Stimulated activated CD4-positive, alpha-beta T cell treated with anti-CD3 and anti-CD28 coated beads, Interleukin-1b, Interleukin-23, amount 100 ng/mL, for 24 hours (primary cell): ENCODE data around the gene POLG2.
"Not testable (repeated sequence)": the region's sequence is repeated elsewhere in the genome, so short reads cannot be mapped to it uniquely, and the experiment has no call there.

ENCODE experiments used
- DNase-seq, 4 experiments: peaks; one replicate each; pipeline ENCODE4 v3.0.0-alpha.2; 2020; ENCODE audit warnings: low read depth in 4 of 4, low spot score in 1 of 4

Gene POLG2

GRCh38 chr17:64506201-64506575 is 9.3 kb upstream of the POLG2 start, which contains the start of gene DDX5:
Gene DDX5 (minus strand): TSS chr17:64506289. CDS start chr17:64506119, 170 bp downstream.
- DNase-seq: peak; percentile 95 to 97 (median 96)

GRCh38 chr17:64505340-64506200 is 8.7 kb upstream of the POLG2 start:
- DNase-seq: peak; percentile 56 to 78 (median 64)

- no peak for DNase-seq
Observed at GRCh38 chr17:64504769-64505339, 8.0 kb upstream of the POLG2 start.

GRCh38 chr17:64503821-64504768 is 7.2 kb upstream of the POLG2 start:
- DNase-seq: no peak

GRCh38 chr17:64503341-64503740 is 6.5 kb upstream of the POLG2 start:
- DNase-seq: no peak

- no peak for DNase-seq
Observed at GRCh38 chr17:64502809-64503208, 6.0 kb upstream of the POLG2 start.

GRCh38 chr17:64502021-64502420 is 5.2 kb upstream of the POLG2 start:
- no peak for DNase-seq

GRCh38 chr17:64500862-64501765 is 4.3 kb upstream of the POLG2 start:
- DNase-seq: no peak

- DNase-seq: no peak
Observed at GRCh38 chr17:64500487-64500859, 3.6 kb upstream of the POLG2 start.

GRCh38 chr17:64499805-64500486 is 3.1 kb upstream of the POLG2 start:
- no peak for DNase-seq

- no peak for DNase-seq
Observed at GRCh38 chr17:64498308-64499203, 1.7 kb upstream of the POLG2 start.

- peak in 1 of 4 experiments; percentile 12 for DNase-seq
Observed at GRCh38 chr17:64497565-64498035, 746 bp upstream of the POLG2 start.

GRCh38 chr17:64496348-64496785 is 487 bp downstream of the POLG2 start:
- DNase-seq: no peak

GRCh38 chr17:64495300-64495699 is 1.6 kb downstream of the POLG2 start:
- DNase-seq: not testable (repeated sequence)

GRCh38 chr17:64494121-64494520 is 2.7 kb downstream of the POLG2 start:
- no peak for DNase-seq

GRCh38 chr17:64492481-64493109 is 4.3 kb downstream of the POLG2 start:
- no peak for DNase-seq

- no peak for DNase-seq
Observed at GRCh38 chr17:64491994-64492393, 4.9 kb downstream of the POLG2 start.
